Measurements from ENCODE around the gene FAM234A.

DNA sequence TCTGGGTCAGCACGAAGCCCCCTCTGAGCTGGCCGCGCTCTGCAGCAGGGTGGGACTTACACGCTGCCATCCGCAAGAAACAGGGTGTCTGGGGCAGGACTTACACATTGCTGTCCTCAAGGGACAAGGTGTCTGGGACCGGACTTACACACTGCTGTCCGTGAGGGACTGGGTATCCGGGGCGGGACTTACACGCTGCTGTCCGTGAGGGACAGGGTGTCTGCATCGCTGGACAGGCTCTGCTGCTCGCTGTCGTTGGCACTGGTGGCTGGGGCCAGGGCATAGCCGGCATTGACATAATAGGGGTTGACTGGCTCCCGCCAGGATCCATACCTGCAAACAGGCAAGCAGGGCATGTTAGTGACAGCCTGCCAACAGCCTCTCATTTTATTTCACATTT lies 79.7 kb downstream of the FAM234A start:
- TF ChIP-seq, protein P1, sequence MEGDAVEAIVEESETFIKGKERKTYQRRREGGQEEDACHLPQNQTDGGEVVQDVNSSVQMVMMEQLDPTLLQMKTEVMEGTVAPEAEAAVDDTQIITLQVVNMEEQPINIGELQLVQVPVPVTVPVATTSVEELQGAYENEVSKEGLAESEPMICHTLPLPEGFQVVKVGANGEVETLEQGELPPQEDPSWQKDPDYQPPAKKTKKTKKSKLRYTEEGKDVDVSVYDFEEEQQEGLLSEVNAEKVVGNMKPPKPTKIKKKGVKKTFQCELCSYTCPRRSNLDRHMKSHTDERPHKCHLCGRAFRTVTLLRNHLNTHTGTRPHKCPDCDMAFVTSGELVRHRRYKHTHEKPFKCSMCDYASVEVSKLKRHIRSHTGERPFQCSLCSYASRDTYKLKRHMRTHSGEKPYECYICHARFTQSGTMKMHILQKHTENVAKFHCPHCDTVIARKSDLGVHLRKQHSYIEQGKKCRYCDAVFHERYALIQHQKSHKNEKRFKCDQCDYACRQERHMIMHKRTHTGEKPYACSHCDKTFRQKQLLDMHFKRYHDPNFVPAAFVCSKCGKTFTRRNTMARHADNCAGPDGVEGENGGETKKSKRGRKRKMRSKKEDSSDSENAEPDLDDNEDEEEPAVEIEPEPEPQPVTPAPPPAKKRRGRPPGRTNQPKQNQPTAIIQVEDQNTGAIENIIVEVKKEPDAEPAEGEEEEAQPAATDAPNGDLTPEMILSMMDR (IDR thresholded peaks at IDR 0.05; ENCODE audit: insufficient read depth, low read length, poor library complexity, severe bottlenecking) = no peak
- TF ChIP-seq EZH2phosphoT487 (conservative IDR thresholded peaks at IDR 0.05; ENCODE audit: low read length) = no peak
